Heart left ventricle (tissue), 16 donors: ENCODE data around the gene LIN28B. TPM values are rescaled to one million over a fixed set of nuclear protein-coding genes. Genes with fewer than 3 reads are reported as not detected.
"Not testable (repeated sequence)": the region's sequence is repeated elsewhere in the genome, so short reads cannot be mapped to it uniquely, and the experiment has no call there.

Source experiments
- ATAC-seq, 4 donors: fragments of 200-7000 bp; cut with Tn5 transposase; one replicate each; pipeline ENCODE4 v1.9.1; 2020 to 2022; ENCODE audit warnings: moderate library complexity in 4 of 4, mild to moderate bottlenecking in 3 of 4, moderate number of reproducible peaks in 1 of 4
- DNase-seq, 5 donors: peaks; one replicate each; pipeline ENCODE4 v3.0.0-alpha.2; 2020
- H3K27ac ChIP-seq, 12 donors: fragments of 200-600 bp; sonication (generic) in 4 of 12; one replicate each; pipeline versions ENCODE4 v1.5.0 to v1.8.0; 2016 to 2022; ENCODE audit warnings: mild to moderate bottlenecking in 2 of 12
- H3K27me3 ChIP-seq, 9 donors: fragments of 200-600 bp; sonication (generic) in 2 of 9; one replicate each; pipeline versions ENCODE4 v1.5.1 to v1.8.0; 2016 to 2022; ENCODE audit warnings: mild to moderate bottlenecking in 3 of 9
- H3K36me3 ChIP-seq, 9 donors: fragments of 200-600 bp; sonication (generic) in 2 of 9; one replicate each; pipeline versions ENCODE4 v1.5.0 to v1.8.0; 2018 to 2022; ENCODE audit warnings: mild to moderate bottlenecking in 2 of 9
- H3K4me1 ChIP-seq, 12 donors: fragments of 200-600 bp; sonication (generic) in 4 of 12; one replicate each; pipeline versions ENCODE4 v1.5.0 to v1.8.0; 2016 to 2022; ENCODE audit warnings: mild to moderate bottlenecking in 3 of 12
- H3K4me3 ChIP-seq, 12 donors: fragments of 200-600 bp; sonication (generic) in 4 of 12; one replicate each; pipeline versions ENCODE4 v1.5.0 to v1.8.0; 2017 to 2022; ENCODE audit warnings: mild to moderate bottlenecking in 9 of 12, moderate library complexity in 4 of 12
- H3K9me3 ChIP-seq, 12 donors: fragments of 200-600 bp; sonication (generic) in 4 of 12; one replicate each; pipeline versions ENCODE4 v1.5.0 to v1.8.0; 2016 to 2022; ENCODE audit warnings: mild to moderate bottlenecking in 1 of 12
- CTCF ChIP-seq, 12 donors: fragments of 200-600 bp; sonication (generic) in 4 of 12; IDR thresholded peaks; one replicate each; pipeline versions ENCODE4 v1.5.0 to v1.8.0; 2018 to 2022; ENCODE audit warnings: antibody characterized with exemption in 12 of 12, mild to moderate bottlenecking in 5 of 12
- POLR2A ChIP-seq, 2 donors: fragments of 450-650 bp; IDR thresholded peaks; one replicate each; pipeline ENCODE4 v1.6.1; 2017; ENCODE audit warnings: antibody characterized with exemption in 2 of 2, mild to moderate bottlenecking in 2 of 2, moderate library complexity in 2 of 2
- WGBS, 4 donors: extraction: QIAGEN DNeasy Blood & Tissue Kit in 2 of 4; methylation state at CpG; one replicate each; pipeline versions ENCODE4 v1.1.5 to v1.1.7; 2013 to 2018; 5-methylcytosine and 5-hydroxymethylcytosine counted together
- intact Hi-C, 10 donors: fragments of 100-400 bp; cut with DNase I; formaldehyde crosslinking; loops; one replicate each; pipeline versions ENCODE4 v1.11.1 to v1.14.2; 2022
- polyA plus RNA-seq, 2 donors: library from polyadenylated mRNA; stranded (reverse); fragments of 200-250 nt; gene quantifications; one replicate each; pipeline ENCODE4 v1.2.3, GENCODE V29; 2013
- total RNA-seq, 9 donors: library from RNA; depleted of rRNA in 2 of 9; stranded (reverse); fragments of >200 nt in 2 of 9; fragmentation: NEBNext Ultra II Directional in 3 of 9; extraction: Animal tissue kit (Norgen Biotek cat#: 25700) in 3 of 9; gene quantifications; one replicate each; pipeline versions ENCODE4 v1.1.0 to v1.2.4, GENCODE V29; 2016 to 2023
- donor health status: ischemic (EF 13 %, LVEDD 7.1; RV severe dilation, severe dysfunction).
- donor health status: healthy with polysubstance abuse.
- donor health status: DM: no; HTN: yes; CAD: no.
- donor health status: DM: no; HTN: no; CAD: no.
- donor health status: ischemic (EF 25% LVEDD 6.9; RV normal size, moderate dysfunction).
- donor health status: ischemic (EF 25% LVEDD 5.7; RV mildly dilated, moderate dysfunction).
- donor health status: healthy.
- donor health status: DM: yes; HTN: yes; CAD: no.
- donor health status: ischemic (EF 35%, LVEDD 5.7; RV mildly dilated, moderate dysfunction).
- donor health status: nonischemic (EF 11% LVEDD 7.7; RV severe dilation, severe dysfunction).
- donor health status: DM: yes; HTN: yes; CAD: no.
- donor health status: PGD.
- donor health status: ischemic (EF 29% LVEDD 5.4; RV normal size, mild dysfunction).
- donor health status: nonischemic (EF 23%, LVEDD 6.1; RV moderate dilation, normal function).

Gene LIN28B
- total and polyA plus RNA-seq, 11 donors = not detected

GRCh38 chr6:104983296-104983695, 26.4 kb downstream of the LIN28B start:
- H3K9me3 ChIP-seq = no peaks in the 10 kb centered on the region
- DNase-seq = no peak
- no peaks in the 10 kb centered on the region for H3K36me3 ChIP-seq
- TF ChIP-seq POLR2A (IDR thresholded peaks at IDR 0.05) = no peak
- no peak for TF ChIP-seq CTCF (IDR thresholded peaks at IDR 0.05)
- H3K27me3 ChIP-seq = peaks cover 0 to 13% (median 0%) of the 10 kb centered on the region in 9 donors
- no peaks in the 10 kb centered on the region for H3K4me1 ChIP-seq
- H3K27ac ChIP-seq = no peak overlapping the region
- ATAC-seq = no peak
- H3K4me3 ChIP-seq = no peak overlapping the region
- 94 to 96% (median 95%) methylated on average over 5 of the region's 5 CpGs for WGBS, 4 donors
- intact Hi-C loops = no loop called here

GRCh38 chr6:104983776-104984175, 26.9 kb downstream of the LIN28B start:
- TF ChIP-seq CTCF (IDR thresholded peaks at IDR 0.05) (no peak), POLR2A (IDR thresholded peaks at IDR 0.05) (no peak)

GRCh38 chr6:104984831-104985230, 27.9 kb downstream of the LIN28B start:
- no peak for ATAC-seq
- intact Hi-C loops = no loop called here
- no peak overlapping the region for H3K4me3 ChIP-seq
- no peak overlapping the region for H3K27ac ChIP-seq
- TF ChIP-seq POLR2A (IDR thresholded peaks at IDR 0.05) (no peak), CTCF (IDR thresholded peaks at IDR 0.05) (no peak)
- H3K9me3 ChIP-seq = no peaks in the 10 kb centered on the region
- no peaks in the 10 kb centered on the region for H3K4me1 ChIP-seq
- DNase-seq = no peak
- 79 to 88% (median 85%) methylated on average over 1 of the region's 1 CpG for WGBS, 4 donors
- peaks cover 0 to 13% (median 0%) of the 10 kb centered on the region in 9 donors for H3K27me3 ChIP-seq
- no peaks in the 10 kb centered on the region for H3K36me3 ChIP-seq

More at GRCh38 chr6:104983776-104984175, 26.9 kb downstream of the LIN28B start:
- no peaks in the 10 kb centered on the region for H3K9me3 ChIP-seq
- H3K4me1 ChIP-seq = no peaks in the 10 kb centered on the region
- no peaks in the 10 kb centered on the region for H3K36me3 ChIP-seq
- no peak overlapping the region for H3K27ac ChIP-seq
- no peak for DNase-seq
- H3K4me3 ChIP-seq = no peak overlapping the region
- WGBS, 4 donors = 82 to 87% (median 83%) methylated on average over 4 of the region's 4 CpGs
- ATAC-seq = no peak
- peaks cover 0 to 13% (median 0%) of the 10 kb centered on the region in 9 donors for H3K27me3 ChIP-seq
- intact Hi-C loops = no loop called here

GRCh38 chr6:104985875-104986274, 29.0 kb downstream of the LIN28B start:
- intact Hi-C loops, H3K27ac ChIP-seq, H3K36me3 ChIP-seq, H3K9me3 ChIP-seq, H3K27me3 ChIP-seq, ATAC-seq, DNase-seq, H3K4me3 ChIP-seq, H3K4me1 ChIP-seq: not testable (repeated sequence)
- 71 to 79% (median 75%) methylated on average over 4 of the region's 4 CpGs for WGBS, 4 donors

- no peak overlapping the region for H3K27ac ChIP-seq
- no peaks in the 10 kb centered on the region for H3K27me3 ChIP-seq
- DNase-seq = no peak
- no peaks in the 10 kb centered on the region for H3K4me1 ChIP-seq
- no peak overlapping the region for H3K4me3 ChIP-seq
- intact Hi-C loops = no loop called here
- TF ChIP-seq CTCF (IDR thresholded peaks at IDR 0.05) = no peak
- no peak for TF ChIP-seq POLR2A (IDR thresholded peaks at IDR 0.05)
- H3K36me3 ChIP-seq = no peaks in the 10 kb centered on the region
- no peaks in the 10 kb centered on the region for H3K9me3 ChIP-seq
- 72 to 82% (median 74%) methylated on average over 3 of the region's 3 CpGs for WGBS, 4 donors
- no peak for ATAC-seq
Observed at GRCh38 chr6:104986625-104987024, 29.7 kb downstream of the LIN28B start.
